HEK293 (cell line): Measurements from ENCODE around the gene PACRG.
A peak's percentile ranks its signal among the peaks of the same experiment; 100 is the strongest.

Experiments used
- CTCF ChIA-PET: fragments of 350-600 bp; formaldehyde crosslinking; extraction: SDS; loops from one replicate; lab custom pipeline; 2021; ENCODE audit warnings: antibody characterized with exemption; lab: Yijun Ruan, JAX
- POLR2A ChIA-PET: fragments of 300-600 bp; formaldehyde crosslinking; extraction: SDS; loops from one replicate; lab custom pipeline; 2020; ENCODE audit warnings: antibody characterized with exemption, inconsistent platforms; lab: Yijun Ruan, JAX
- H3K27ac ChIP-seq: fragments of 200-500 bp; sonication (Bioruptor generic); 2 replicates; pipeline ENCODE4 v1.5.1; 2014; ENCODE audit warnings: low read depth, low read length, control low read depth, inconsistent platforms; ENCODE audit errors: extremely low read depth
- H3K36me3 ChIP-seq, 2 experiments: fragments of 200-500 bp in 1 of 2; sonication (Bioruptor generic) in 1 of 2; 1 replicate in 1 of 2; 2 replicates in 1 of 2; pipeline ENCODE4 v1.5.1; 2014 to 2017; ENCODE audit warnings: inconsistent platforms in 2 of 2, low read length in 2 of 2; ENCODE audit not compliant: control insufficient read depth in 2 of 2, insufficient read depth in 1 of 2
- H3K4me1 ChIP-seq: fragments of 200-500 bp; sonication (Bioruptor generic); 2 replicates; pipeline ENCODE4 v1.5.1; 2014; ENCODE audit warnings: mild to moderate bottlenecking, low read length, inconsistent platforms; ENCODE audit not compliant: control insufficient read depth, insufficient read depth
- H3K4me3 ChIP-seq: 2 replicates; pipeline ENCODE4 v1.5.1; 2011; ENCODE audit warnings: low read depth, mild to moderate bottlenecking, control low read depth, low read length, moderate library complexity
- H3K9me3 ChIP-seq: fragments of 200-500 bp; sonication (Bioruptor generic); 2 replicates; pipeline ENCODE4 v1.5.1; 2014; ENCODE audit warnings: low read depth, low read length, inconsistent platforms; ENCODE audit not compliant: control insufficient read depth, insufficient read depth
- ATF2 ChIP-seq: fragments of 450-650 bp; formaldehyde crosslinking; IDR thresholded peaks from 2 replicates; pipeline ENCODE4 v1.5.1; 2016; ENCODE audit warnings: missing biosample characterization, missing genetic modification characterization, low read depth
- BCL11B ChIP-seq: fragments of 450-650 bp; formaldehyde crosslinking; IDR thresholded peaks from 2 replicates; pipeline ENCODE4 v1.5.1; 2016; ENCODE audit warnings: low read depth, missing biosample characterization, missing genetic modification characterization
- FEZF1 ChIP-seq: fragments of 450-650 bp; formaldehyde crosslinking; IDR thresholded peaks from 2 replicates; pipeline ENCODE4 v1.5.1; 2016; ENCODE audit warnings: missing biosample characterization, missing genetic modification characterization
- GFI1B ChIP-seq: fragments of 450-650 bp; formaldehyde crosslinking; IDR thresholded peaks from 2 replicates; pipeline ENCODE4 v1.5.1; 2016; ENCODE audit warnings: missing biosample characterization, missing genetic modification characterization
- GLIS2 ChIP-seq: fragments of 450-650 bp; formaldehyde crosslinking; IDR thresholded peaks from 2 replicates; pipeline ENCODE4 v1.5.1; 2016; ENCODE audit warnings: missing biosample characterization, missing genetic modification characterization
- SCRT2 ChIP-seq: fragments of 450-650 bp; formaldehyde crosslinking; IDR thresholded peaks from 2 replicates; pipeline ENCODE4 v1.5.1; 2016; ENCODE audit warnings: missing biosample characterization, missing genetic modification characterization
- TRIM28 ChIP-seq: IDR thresholded peaks from 2 replicates; pipeline ENCODE4 v1.6.1; 2011; ENCODE audit warnings: low read length, control low read depth, borderline replicate concordance
- ZBTB6 ChIP-seq: fragments of 450-650 bp; formaldehyde crosslinking; IDR thresholded peaks from 2 replicates; pipeline ENCODE4 v1.5.1; 2017; ENCODE audit warnings: missing biosample characterization, missing genetic modification characterization
- ZNF19 ChIP-seq: fragments of 450-650 bp; formaldehyde crosslinking; IDR thresholded peaks from 2 replicates; pipeline ENCODE4; 2016; ENCODE audit warnings: missing biosample characterization, missing genetic modification characterization, low read depth
- ZNF335 ChIP-seq: fragments of 450-650 bp; formaldehyde crosslinking; conservative IDR thresholded peaks from 2 replicates; pipeline ENCODE4 v1.5.1; 2016; ENCODE audit warnings: missing biosample characterization, missing genetic modification characterization
- ZNF449 ChIP-seq: fragments of 450-650 bp; formaldehyde crosslinking; IDR thresholded peaks from 2 replicates; pipeline ENCODE4 v1.5.1; 2017; ENCODE audit warnings: missing biosample characterization, mild to moderate bottlenecking, missing genetic modification characterization, moderate library complexity
- ZNF48 ChIP-seq: fragments of 450-650 bp; formaldehyde crosslinking; IDR thresholded peaks from 2 replicates; pipeline ENCODE4 v1.5.1; 2016; ENCODE audit warnings: missing biosample characterization, missing genetic modification characterization
- ZNF585B ChIP-seq: fragments of 450-650 bp; formaldehyde crosslinking; IDR thresholded peaks from 2 replicates; pipeline ENCODE4 v1.5.1; 2016; ENCODE audit warnings: missing biosample characterization, missing genetic modification characterization
- ZNF658 ChIP-seq: fragments of 450-650 bp; formaldehyde crosslinking; IDR thresholded peaks from 2 replicates; pipeline ENCODE4; 2016; ENCODE audit warnings: missing biosample characterization, missing genetic modification characterization
- ZNF660 ChIP-seq: fragments of 450-650 bp; IDR thresholded peaks from 2 replicates; pipeline ENCODE4 v1.5.1; 2018; ENCODE audit warnings: missing biosample characterization, mild to moderate bottlenecking, missing genetic modification characterization
- ZSCAN23 ChIP-seq: fragments of 450-650 bp; formaldehyde crosslinking; IDR thresholded peaks from 2 replicates; pipeline ENCODE4 v1.5.1; 2016; ENCODE audit warnings: missing biosample characterization, missing genetic modification characterization
- ZXDB ChIP-seq: fragments of 450-650 bp; formaldehyde crosslinking; IDR thresholded peaks from 2 replicates; pipeline ENCODE4 v1.5.1; 2016; ENCODE audit warnings: missing biosample characterization, missing genetic modification characterization
- TF ChIP-seq, protein P1 (sequence below): fragments of 450-650 bp; formaldehyde crosslinking; IDR thresholded peaks from 2 replicates; pipeline ENCODE4 v1.5.1; 2016; ENCODE audit warnings: missing biosample characterization, missing genetic modification characterization

The PACRG gene

DNA sequence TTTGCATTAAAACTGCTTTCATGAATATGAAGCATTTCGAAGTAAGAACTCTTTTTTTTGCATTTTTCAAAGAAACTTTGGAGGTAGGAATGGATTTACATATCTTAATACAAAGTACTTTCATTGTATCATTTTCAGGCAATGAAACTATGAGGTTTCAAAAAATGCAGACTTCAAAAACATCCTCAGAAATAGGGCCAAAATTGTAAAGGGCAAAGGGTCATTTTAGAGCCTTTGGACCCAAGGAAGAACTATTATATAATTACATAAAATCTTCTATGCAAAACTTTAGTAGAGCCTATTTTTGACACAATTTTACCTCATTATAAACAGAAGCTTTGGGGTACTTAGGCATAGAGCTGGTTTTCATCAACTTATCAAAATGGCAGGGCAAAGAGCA lies 5.1 kb upstream of the PACRG start:
- no peak for TF ChIP-seq ZNF660 (tag by site-specific recombination)
- TF ChIP-seq ZNF585B, result no peak
- TF ChIP-seq FEZF1 (tag by site-specific recombination), result no peak
- TF ChIP-seq, protein P1, sequence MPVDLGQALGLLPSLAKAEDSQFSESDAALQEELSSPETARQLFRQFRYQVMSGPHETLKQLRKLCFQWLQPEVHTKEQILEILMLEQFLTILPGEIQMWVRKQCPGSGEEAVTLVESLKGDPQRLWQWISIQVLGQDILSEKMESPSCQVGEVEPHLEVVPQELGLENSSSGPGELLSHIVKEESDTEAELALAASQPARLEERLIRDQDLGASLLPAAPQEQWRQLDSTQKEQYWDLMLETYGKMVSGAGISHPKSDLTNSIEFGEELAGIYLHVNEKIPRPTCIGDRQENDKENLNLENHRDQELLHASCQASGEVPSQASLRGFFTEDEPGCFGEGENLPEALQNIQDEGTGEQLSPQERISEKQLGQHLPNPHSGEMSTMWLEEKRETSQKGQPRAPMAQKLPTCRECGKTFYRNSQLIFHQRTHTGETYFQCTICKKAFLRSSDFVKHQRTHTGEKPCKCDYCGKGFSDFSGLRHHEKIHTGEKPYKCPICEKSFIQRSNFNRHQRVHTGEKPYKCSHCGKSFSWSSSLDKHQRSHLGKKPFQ, result no peak
- no peak for TF ChIP-seq ZXDB
- no peak for TF ChIP-seq ZNF658 (tag by site-specific recombination)
- Histone ChIP-seq H3K27ac (no peak overlapping the region), H3K4me3 (no peak overlapping the region), H3K36me3 (no peaks in the 10 kb centered on the region), H3K4me1 (no peaks in the 10 kb centered on the region), H3K9me3 (no peaks in the 10 kb centered on the region)
- CTCF ChIA-PET, result interaction anchor here (0.7 kb wide), 2 partner anchors 46 to 53 kb away, joined by 3 read pairs; no protein-coding TSS in a partner anchor
- POLR2A ChIA-PET, result no interaction called here

- POLR2A ChIA-PET, result no interaction called here
- H3K4me3 ChIP-seq, result peak overlapping the region; percentile 87
- CTCF ChIA-PET, result no interaction called here
- 0 out of 2 replicates have a peak, but pooled peaks cover 3% of the 10 kb centered on the region for H3K4me1 ChIP-seq
- H3K36me3 ChIP-seq, result no peaks in the 10 kb centered on the region
- H3K27ac ChIP-seq, result no peak overlapping the region; the same call in 1 of the 2 replicates
- no peaks in the 10 kb centered on the region for H3K9me3 ChIP-seq
- TF ChIP-seq ZNF48 (no peak), SCRT2 (tag by site-specific recombination) (no peak), GFI1B (no peak), ZBTB6 (tag by site-specific recombination) (no peak), ZNF335 (tag by site-specific recombination) (0 out of 2 replicates have a peak, but pooled peaks have one; percentile 11), ZNF449 (tag by site-specific recombination) (no peak)
Measured at GRCh38 chr6:162726947-162727321, 840 bp upstream of the PACRG start.

GRCh38 chr6:162728197-162728596 lies 423 bp downstream of the PACRG start:
- ChIA-PET POLR2A (interaction anchor here (0.9 to 1.5 kb wide), 3 partner anchors 9 to 107 kb away, joined by 3 to 4 read pairs (median 3); no protein-coding TSS in a partner anchor), CTCF (no interaction called here)
- H3K27ac ChIP-seq, result no peak overlapping the region
- no peaks in the 10 kb centered on the region for H3K36me3 ChIP-seq
- H3K4me1 ChIP-seq, result 0 out of 2 replicates have a peak, but pooled peaks cover 3% of the 10 kb centered on the region
- no peaks in the 10 kb centered on the region for H3K9me3 ChIP-seq
- TF ChIP-seq BCL11B (tag by site-specific recombination), result no peak
- no peak for TF ChIP-seq ZSCAN23 (tag by site-specific recombination)
- 0 out of 2 replicates have a peak, but pooled peaks have one; percentile 20 for TF ChIP-seq TRIM28
- TF ChIP-seq GLIS2 (tag by site-specific recombination), result no peak
- peak overlapping the region; percentile 27 for H3K4me3 ChIP-seq

- POLR2A ChIA-PET, result interaction anchor here (1.2 to 1.5 kb wide), 2 partner anchors 9 to 23 kb away, joined by 3 to 4 read pairs; no protein-coding TSS in a partner anchor
- Histone ChIP-seq H3K27ac (no peak overlapping the region), H3K4me1 (0 out of 2 replicates have a peak, but pooled peaks cover 3% of the 10 kb centered on the region), H3K4me3 (no peak overlapping the region), H3K9me3 (no peaks in the 10 kb centered on the region), H3K36me3 (no peaks in the 10 kb centered on the region)
- CTCF ChIA-PET, result no interaction called here
- TF ChIP-seq ATF2 (tag by site-specific recombination), result peak; percentile 84
- TF ChIP-seq ZNF19 (tag by site-specific recombination), result no peak
Measured at GRCh38 chr6:162728706-162729105, 932 bp downstream of the PACRG start.
